Trophoblast cell (in vitro differentiated cells and primary cell): ENCODE data around the gene CCDC110.

Source experiments
- DNase-seq, 2 donors: peaks; one replicate each; pipeline ENCODE4 v3.0.0-alpha.2; 2016
- H2AFZ ChIP-seq: 2 replicates; pipeline ENCODE4 v1.6.1; 2013; ENCODE audit warnings: low read length, moderate library complexity, mild to moderate bottlenecking; ENCODE audit not compliant: insufficient read depth, poor library complexity
- H2AK5ac ChIP-seq: 2 replicates; pipeline ENCODE4 v1.6.1; 2013; ENCODE audit warnings: mild to moderate bottlenecking, low read length
- H2BK120ac ChIP-seq: 2 replicates; pipeline ENCODE4 v1.6.1; 2013; ENCODE audit warnings: low read length, mild to moderate bottlenecking, moderate library complexity; ENCODE audit not compliant: insufficient read depth, poor library complexity
- H2BK12ac ChIP-seq: 2 replicates; pipeline ENCODE4 v1.6.1; 2013; ENCODE audit warnings: mild to moderate bottlenecking, low read length, moderate library complexity
- H2BK5ac ChIP-seq: 2 replicates; pipeline ENCODE4 v1.6.1; 2013; ENCODE audit warnings: low read length, low read depth, moderate library complexity, mild to moderate bottlenecking; ENCODE audit not compliant: poor library complexity
- H3K14ac ChIP-seq: 2 replicates; pipeline ENCODE4 v1.6.1; 2013; ENCODE audit warnings: mild to moderate bottlenecking, low read length
- H3K18ac ChIP-seq: 2 replicates; pipeline ENCODE4 v1.6.1; 2013; ENCODE audit warnings: mild to moderate bottlenecking, low read length
- H3K23ac ChIP-seq: 2 replicates; pipeline ENCODE4 v1.6.1; 2013; ENCODE audit warnings: low read length
- H3K27ac ChIP-seq: 2 replicates; pipeline ENCODE4 v1.5.1; 2013; ENCODE audit warnings: low read depth, mild to moderate bottlenecking, inconsistent platforms, low read length, moderate library complexity
- H3K27me3 ChIP-seq: 2 replicates; pipeline ENCODE4 v1.6.1; 2013; ENCODE audit warnings: inconsistent platforms, mild to moderate bottlenecking, low read length, moderate library complexity; ENCODE audit not compliant: insufficient read depth
- H3K36me3 ChIP-seq, 2 experiments: 1 replicate in 1 of 2; 2 replicates in 1 of 2; pipeline ENCODE4 v1.6.1; 2013; ENCODE audit warnings: low read length in 2 of 2, mild to moderate bottlenecking in 2 of 2, moderate library complexity in 1 of 2; ENCODE audit not compliant: insufficient read depth in 2 of 2, control insufficient read depth in 1 of 2
- H3K4ac ChIP-seq: 2 replicates; pipeline ENCODE4 v1.6.1; 2013; ENCODE audit warnings: low read depth, mild to moderate bottlenecking, low read length, moderate library complexity
- H3K4me1 ChIP-seq, 2 experiments: 1 replicate in 1 of 2; 2 replicates in 1 of 2; pipeline ENCODE4 v1.6.1; 2013; ENCODE audit warnings: low read length in 2 of 2, mild to moderate bottlenecking in 2 of 2, moderate library complexity in 1 of 2; ENCODE audit not compliant: insufficient read depth in 2 of 2, control insufficient read depth in 1 of 2
- H3K4me2 ChIP-seq: 2 replicates; pipeline ENCODE4 v1.6.1; 2013; ENCODE audit warnings: inconsistent platforms, mild to moderate bottlenecking, low read length, moderate library complexity
- H3K4me3 ChIP-seq: 2 replicates; pipeline ENCODE4 v1.5.1; 2013; ENCODE audit warnings: mild to moderate bottlenecking, low read depth, low read length, inconsistent platforms
- H3K79me1 ChIP-seq: one replicate; pipeline ENCODE4 v1.6.1; 2013; ENCODE audit warnings: low read length
- H3K79me2 ChIP-seq: 2 replicates; pipeline ENCODE4 v1.6.1; 2013; ENCODE audit warnings: low read length, mild to moderate bottlenecking; ENCODE audit not compliant: control insufficient read depth, insufficient read depth, poor library complexity
- H3K9ac ChIP-seq: 2 replicates; pipeline ENCODE4 v1.6.1; 2013; ENCODE audit warnings: mild to moderate bottlenecking, low read length
- H3K9me3 ChIP-seq: 2 replicates; pipeline ENCODE4 v1.6.1; 2013; ENCODE audit warnings: low read depth, mild to moderate bottlenecking, control low read depth, inconsistent platforms, low read length; ENCODE audit not compliant: insufficient read depth
- H4K12ac ChIP-seq: 2 replicates; pipeline ENCODE4 v1.6.1; 2013; ENCODE audit warnings: low read depth, mild to moderate bottlenecking, low read length, moderate library complexity
- H4K8ac ChIP-seq: 2 replicates; pipeline ENCODE4 v1.6.1; 2013; ENCODE audit warnings: low read depth, mild to moderate bottlenecking, low read length, moderate library complexity
- H4K91ac ChIP-seq: one replicate; pipeline ENCODE4 v1.6.1; 2013; ENCODE audit warnings: low read depth, mild to moderate bottlenecking, low read length, moderate library complexity
- WGBS: extraction: QIAGEN DNeasy Blood & Tissue Kit; methylation state at CpG from one replicate; pipeline ENCODE4 v1.1.7; 2013; ENCODE audit warnings: missing lambda C conversion rate; ENCODE audit not compliant: insufficient read length, insufficient coverage; ENCODE audit errors: extremely low coverage; 5-methylcytosine and 5-hydroxymethylcytosine counted together

CCDC110 gene

GRCh38 chr4:185425647-185426352 lies 45.7 kb downstream of the CCDC110 start, which contains the start of gene UFSP2:
TSS of gene UFSP2 (minus strand) at chr4:185425964. CDS start at chr4:185425868, 96 bp downstream.
- H3K9ac ChIP-seq = peak within 1 kb of the TSS; percentile 89
- peaks cover 0 to 2% of the 10 kb centered on the region in 2 experiments for H3K36me3 ChIP-seq
- H3K14ac ChIP-seq = peak within 1 kb of the TSS; percentile 87
- no peaks in the 10 kb centered on the region for H3K9me3 ChIP-seq
- H3K4me2 ChIP-seq = peak within 1 kb of the TSS; percentile 97
- H4K8ac ChIP-seq = peak within 1 kb of the TSS; percentile 85
- peak within 1 kb of the TSS; percentile 92 for H2AFZ ChIP-seq
- peak within 1 kb of the TSS; percentile 92 for H3K4me3 ChIP-seq
- H2BK120ac ChIP-seq = peak within 1 kb of the TSS; percentile 95
- no peak within 1 kb of the TSS for H3K27ac ChIP-seq
- DNase-seq = peak; percentile 91 to 95
- no peak within 1 kb of the TSS for H2AK5ac ChIP-seq
- H3K18ac ChIP-seq = peak within 1 kb of the TSS; percentile 87
- peak within 1 kb of the TSS; percentile 54 for H4K12ac ChIP-seq
- peaks cover 0 to 6% of the 10 kb centered on the region in 2 experiments for H3K4me1 ChIP-seq
- peak within 1 kb of the TSS; percentile 96 for H2BK5ac ChIP-seq
- no peak within 1 kb of the TSS for H3K23ac ChIP-seq
- WGBS = no CpG with 5 or more reads among the region's 66 CpGs
- peak within 1 kb of the TSS; percentile 66 for H2BK12ac ChIP-seq
- H3K79me2 ChIP-seq = peaks cover 7% of the 10 kb centered on the region
- H3K79me1 ChIP-seq = peaks cover 9% of the 10 kb centered on the region
- H3K4ac ChIP-seq = peak within 1 kb of the TSS; percentile 53
- peak within 1 kb of the TSS; percentile 87 for H4K91ac ChIP-seq
- H3K27me3 ChIP-seq = no peaks in the 10 kb centered on the region

- H3K27ac ChIP-seq = no peak overlapping the region
- H2AK5ac ChIP-seq = no peak overlapping the region
- peaks cover 0 to 6% of the 10 kb centered on the region in 2 experiments for H3K4me1 ChIP-seq
- H2BK5ac ChIP-seq = peak overlapping the region; percentile 96
- peaks cover 9% of the 10 kb centered on the region for H3K79me1 ChIP-seq
- H3K14ac ChIP-seq = peak overlapping the region; percentile 87
- H3K79me2 ChIP-seq = peaks cover 7% of the 10 kb centered on the region
- H4K12ac ChIP-seq = peak overlapping the region; percentile 54
- H4K91ac ChIP-seq = peak overlapping the region; percentile 87
- H2BK12ac ChIP-seq = no peak overlapping the region
- H4K8ac ChIP-seq = peak overlapping the region; percentile 85
- peaks cover 0 to 2% of the 10 kb centered on the region in 2 experiments for H3K36me3 ChIP-seq
- peak overlapping the region; percentile 53 for H3K4ac ChIP-seq
- H3K23ac ChIP-seq = no peak overlapping the region
- WGBS = no CpG with 5 or more reads among the region's 13 CpGs
- H2AFZ ChIP-seq = peak overlapping the region; percentile 92
- peak overlapping the region; percentile 92 for H3K4me3 ChIP-seq
- peak in 1 of 2 donors; percentile 56 for DNase-seq
- peak overlapping the region; percentile 95 for H2BK120ac ChIP-seq
- peak overlapping the region; percentile 97 for H3K4me2 ChIP-seq
- no peaks in the 10 kb centered on the region for H3K27me3 ChIP-seq
- no peaks in the 10 kb centered on the region for H3K9me3 ChIP-seq
- peak overlapping the region; percentile 87 for H3K18ac ChIP-seq
- H3K9ac ChIP-seq = peak overlapping the region; percentile 89
Observed at GRCh38 chr4:185424905-185425646, 46.5 kb downstream of the CCDC110 start.

DNA sequence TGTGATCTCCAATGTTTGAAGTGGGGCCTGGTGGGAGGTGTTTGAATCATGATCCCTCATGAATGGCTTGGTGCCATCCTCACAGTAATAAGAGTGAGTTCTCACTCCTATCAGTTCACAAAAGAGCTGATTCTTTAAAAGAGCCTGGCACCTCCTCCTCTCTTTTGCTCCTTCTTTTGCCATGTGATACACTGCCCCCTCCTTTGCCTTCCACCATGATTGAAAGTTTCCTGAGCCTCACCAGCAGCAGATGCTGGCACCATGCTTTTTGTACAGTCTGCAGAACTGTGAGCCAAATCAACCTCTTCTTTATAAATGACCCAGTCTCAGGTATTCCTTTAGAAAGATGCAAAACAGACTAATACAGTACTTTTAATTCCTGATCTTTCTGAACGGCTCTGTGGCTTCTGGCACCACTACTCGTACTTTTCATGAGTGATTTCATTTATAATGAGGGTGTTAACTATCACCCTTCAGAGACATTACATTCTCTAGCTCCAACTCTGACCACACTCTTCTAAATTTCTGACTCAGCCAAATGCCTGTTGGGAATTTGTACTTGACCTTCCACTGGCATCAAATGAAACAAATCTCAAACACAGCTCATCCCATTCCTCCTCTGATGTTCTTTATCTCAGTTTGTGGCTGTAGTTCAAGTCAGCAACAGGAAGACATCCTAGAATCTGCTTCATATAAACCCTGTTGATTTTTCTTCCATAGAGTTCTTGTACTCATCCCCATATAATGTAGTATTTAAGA lies 50.0 kb downstream of the CCDC110 start:
- peaks cover 0 to 6% of the 10 kb centered on the region in 2 experiments for H3K4me1 ChIP-seq

GRCh38 chr4:185416955-185417354 lies 54.6 kb downstream of the CCDC110 start:
- Histone ChIP-seq H2AFZ (no peak overlapping the region), H3K18ac (no peak overlapping the region), H3K79me1 (no peaks in the 10 kb centered on the region), H2BK12ac (no peak overlapping the region), H3K4me2 (no peak overlapping the region), H4K12ac (no peak overlapping the region), H2AK5ac (no peak overlapping the region), H4K8ac (no peak overlapping the region), H2BK120ac (no peak overlapping the region), H3K36me3 (peaks cover 0 to 10% of the 10 kb centered on the region in 2 experiments), H2BK5ac (no peak overlapping the region), H3K79me2 (no peaks in the 10 kb centered on the region), H3K4me3 (no peak overlapping the region), H3K9ac (no peak overlapping the region), H3K14ac (no peak overlapping the region), H3K4me1 (no peaks in the 10 kb centered on the region), H3K4ac (no peak overlapping the region), H4K91ac (no peak overlapping the region), H3K27ac (no peak overlapping the region), H3K27me3 (no peaks in the 10 kb centered on the region), H3K23ac (no peak overlapping the region), H3K9me3 (no peaks in the 10 kb centered on the region)
- no peak for DNase-seq

More for the DNA sequence above, 50.0 kb downstream of the CCDC110 start:
- Histone ChIP-seq H4K91ac (no peak overlapping the region), H2BK120ac (no peak overlapping the region), H3K36me3 (peaks cover 2 to 4% of the 10 kb centered on the region in 2 experiments), H3K4me2 (no peak overlapping the region), H3K18ac (no peak overlapping the region), H3K27ac (no peak overlapping the region), H4K8ac (no peak overlapping the region), H3K9me3 (no peaks in the 10 kb centered on the region), H3K27me3 (no peaks in the 10 kb centered on the region), H3K14ac (no peak overlapping the region), H3K79me1 (peaks cover 9% of the 10 kb centered on the region), H2BK5ac (no peak overlapping the region), H4K12ac (no peak overlapping the region), H2BK12ac (no peak overlapping the region), H3K79me2 (peaks cover 7% of the 10 kb centered on the region), H2AFZ (no peak overlapping the region), H2AK5ac (no peak overlapping the region), H3K4ac (no peak overlapping the region), H3K23ac (no peak overlapping the region), H3K4me3 (no peak overlapping the region), H3K9ac (no peak overlapping the region)
- no CpG with 5 or more reads among the region's 2 CpGs for WGBS
- DNase-seq = no peak
